Measurements from ENCODE around the gene MAML2. TPM values are rescaled to one million over a fixed set of nuclear protein-coding genes. Genes with fewer than 3 reads are reported as not detected.

MAML2 gene
- total and polyA plus RNA-seq, 2 experiments from 2014 or later = 2.0 to 7.1 TPM

- no peaks in the 10 kb centered on the region for H3K36me3 Mint-ChIP-seq (ENCODE audit: low read depth)
- no peak overlapping the region for H3K27ac Mint-ChIP-seq
- H3K27ac ChIP-seq (ENCODE audit: low read depth) = no peak overlapping the region
- no peaks in the 10 kb centered on the region for H3F3A ChIP-seq (replicated peaks; ENCODE audit: low read depth)
- ATAC-seq (peak; percentile 31; the same call in 2 of the 3 replicates), DNase-seq (ENCODE audit: low spot score) (no peak)
- TF ChIP-seq EZH2phosphoT487 (IDR thresholded peaks at IDR 0.05; ENCODE audit: unreplicated experiment) = no peak
- no peak for TF ChIP-seq CTCF (conservative IDR thresholded peaks at IDR 0.05; ENCODE audit: low read depth in 2 of 2)
- TF ChIP-seq ZNF331 (CRISPR knock-in tag; IDR thresholded peaks at IDR 0.05; ENCODE audit: low read depth) = no peak
- no peak for TF ChIP-seq NANOG (IDR thresholded peaks at IDR 0.05; ENCODE audit: borderline replicate concordance)
- no peak for TF ChIP-seq JUNB (IDR thresholded peaks at IDR 0.05; ENCODE audit: unreplicated experiment)
- no peak for TF ChIP-seq ETS1 (IDR thresholded peaks at IDR 0.05)
- TF ChIP-seq CREB1 (CRISPR knock-in tag; IDR thresholded peaks at IDR 0.05; ENCODE audit: low read depth) = no peak
- no peak for TF ChIP-seq POLR2AphosphoS5 (IDR thresholded peaks at IDR 0.05; ENCODE audit: low read depth)
- peaks cover 9% of the 10 kb centered on the region for H3K4me1 Mint-ChIP-seq
- no peaks in the 10 kb centered on the region for H3K79me2 ChIP-seq (replicated peaks; ENCODE audit: insufficient read depth)
- no peaks in the 10 kb centered on the region for H3K9me3 Mint-ChIP-seq
- H3K4me2 ChIP-seq = no peak overlapping the region
- H3K9me2 ChIP-seq (ENCODE audit: insufficient read depth) = no peaks in the 10 kb centered on the region
- H3K4me3 Mint-ChIP-seq = no peak overlapping the region
- H3K4me1 ChIP-seq (ENCODE audit: insufficient read depth) = no peaks in the 10 kb centered on the region
- H3K36me3 ChIP-seq (ENCODE audit: insufficient read depth) = no peaks in the 10 kb centered on the region
- H3K4me3 ChIP-seq = no peak overlapping the region
- no peaks in the 10 kb centered on the region for H3K27me3 ChIP-seq (ENCODE audit: insufficient read depth)
- peaks cover 2% of the 10 kb centered on the region for H3K27me3 Mint-ChIP-seq (ENCODE audit: insufficient read depth, low read depth, poor library complexity)
- H2AFZ ChIP-seq = no peak overlapping the region
- H4K20me1 ChIP-seq (replicated peaks; ENCODE audit: insufficient read depth) = no peaks in the 10 kb centered on the region
Observed at GRCh38 chr11:96229354-96229977, 113.5 kb downstream of the MAML2 start.

DNA sequence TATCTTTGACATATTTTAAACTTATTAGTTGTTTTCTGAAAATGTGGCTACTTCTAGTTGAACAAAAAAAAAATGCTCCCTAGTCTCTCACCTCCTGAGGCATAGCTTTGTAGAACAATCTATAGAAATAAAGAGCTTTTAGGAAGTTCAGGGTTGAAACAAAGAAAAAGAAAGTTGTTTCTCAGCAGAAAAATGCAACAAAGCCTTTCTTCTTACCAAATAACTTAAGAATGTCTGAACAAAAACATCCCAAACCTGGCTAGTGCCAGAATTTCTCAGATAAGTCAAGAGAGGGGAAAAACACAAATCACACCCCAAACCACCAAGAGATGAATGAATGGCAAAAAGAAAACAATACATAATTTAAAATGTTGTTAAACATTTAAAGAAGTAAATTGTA lies 114.1 kb downstream of the MAML2 start:
- Mint-ChIP-seq H3K27ac (no peak overlapping the region), H3K4me1 (peaks cover 9% of the 10 kb centered on the region), H3K9me3 (no peaks in the 10 kb centered on the region; the same call in 2 of the 3 replicates), H3K36me3 (ENCODE audit: low read depth) (no peaks in the 10 kb centered on the region), H3K27me3 (ENCODE audit: insufficient read depth, low read depth, poor library complexity) (peaks cover 2% of the 10 kb centered on the region), H3K4me3 (no peak overlapping the region)
- Histone ChIP-seq H3K27ac (ENCODE audit: low read depth) (no peak overlapping the region), H3K9me2 (ENCODE audit: insufficient read depth) (no peaks in the 10 kb centered on the region), H3F3A (replicated peaks; ENCODE audit: low read depth) (no peaks in the 10 kb centered on the region), H3K4me3 (no peak overlapping the region), H3K27me3 (ENCODE audit: insufficient read depth) (no peaks in the 10 kb centered on the region), H3K4me1 (ENCODE audit: insufficient read depth) (no peaks in the 10 kb centered on the region), H3K4me2 (no peak overlapping the region), H3K36me3 (ENCODE audit: insufficient read depth) (no peaks in the 10 kb centered on the region), H2AFZ (no peak overlapping the region), H3K79me2 (replicated peaks; ENCODE audit: insufficient read depth) (no peaks in the 10 kb centered on the region), H4K20me1 (replicated peaks; ENCODE audit: insufficient read depth) (no peaks in the 10 kb centered on the region)
- DNase-seq (ENCODE audit: low spot score) = no peak
- TF ChIP-seq STAT1 (IDR thresholded peaks at IDR 0.05; ENCODE audit: unreplicated experiment) = no peak
- TF ChIP-seq EZH2 (IDR thresholded peaks at IDR 0.05; ENCODE audit: low read depth, unreplicated experiment) = no peak
- TF ChIP-seq JUNB (IDR thresholded peaks at IDR 0.05; ENCODE audit: unreplicated experiment) = no peak
- no peak for TF ChIP-seq NANOG (IDR thresholded peaks at IDR 0.05; ENCODE audit: borderline replicate concordance)
- no peak for TF ChIP-seq CTCF (conservative IDR thresholded peaks at IDR 0.05; ENCODE audit: low read depth in 2 of 2)
- TF ChIP-seq ZNF114 (CRISPR knock-in tag; IDR thresholded peaks at IDR 0.05) = no peak
- no peak for TF ChIP-seq POLR2AphosphoS5 (IDR thresholded peaks at IDR 0.05; ENCODE audit: low read depth)
- ATAC-seq = no peak

Data from GM23338 (cell line).